Measurements from ENCODE around the gene C12orf43. TPM values are rescaled to one million over a fixed set of nuclear protein-coding genes. Genes with fewer than 3 reads are reported as not detected.

C12orf43 gene
- total RNA-seq, 1 donor from 2014 or later: 25.8 TPM

- H3K9me3 Mint-ChIP-seq: no peaks in the 10 kb centered on the region
- no peak overlapping the region for H3K27ac Mint-ChIP-seq (ENCODE audit: unreplicated experiment)
- peaks cover 10% of the 10 kb centered on the region for H3K4me1 Mint-ChIP-seq
- H3K36me3 Mint-ChIP-seq (ENCODE audit: low read depth): no peaks in the 10 kb centered on the region
- no peak for TF ChIP-seq CTCF (conservative IDR thresholded peaks at IDR 0.05)
- DNase-seq (ENCODE audit: low read depth, low spot score): no peak
- H3K27me3 Mint-ChIP-seq (ENCODE audit: low read depth): no peaks in the 10 kb centered on the region
- no peak overlapping the region for H3K4me3 Mint-ChIP-seq
Measured at GRCh38 chr12:120964298-120964697, 52.0 kb downstream of the C12orf43 start.

GRCh38 chr12:120962532-120963020, 53.7 kb downstream of the C12orf43 start:
- H3K4me3 Mint-ChIP-seq: no peak overlapping the region
- H3K27me3 Mint-ChIP-seq (ENCODE audit: low read depth): no peaks in the 10 kb centered on the region
- no peaks in the 10 kb centered on the region for H3K36me3 Mint-ChIP-seq (ENCODE audit: low read depth)
- no peaks in the 10 kb centered on the region for H3K9me3 Mint-ChIP-seq
- TF ChIP-seq CTCF (conservative IDR thresholded peaks at IDR 0.05): no peak
- H3K4me1 Mint-ChIP-seq: peaks cover 4% of the 10 kb centered on the region
- no peak overlapping the region for H3K27ac Mint-ChIP-seq (ENCODE audit: unreplicated experiment)
- no peak for DNase-seq (ENCODE audit: low read depth, low spot score)

GRCh38 chr12:120961604-120962531, 54.4 kb downstream of the C12orf43 start:
- TF ChIP-seq CTCF (conservative IDR thresholded peaks at IDR 0.05): no peak
- H3K27ac Mint-ChIP-seq (ENCODE audit: unreplicated experiment): no peak overlapping the region
- no peaks in the 10 kb centered on the region for H3K36me3 Mint-ChIP-seq (ENCODE audit: low read depth)
- no peaks in the 10 kb centered on the region for H3K27me3 Mint-ChIP-seq (ENCODE audit: low read depth)
- H3K4me3 Mint-ChIP-seq: no peak overlapping the region
- H3K4me1 Mint-ChIP-seq: peaks cover 4% of the 10 kb centered on the region
- no peak for DNase-seq (ENCODE audit: low read depth, low spot score)
- no peaks in the 10 kb centered on the region for H3K9me3 Mint-ChIP-seq

GRCh38 chr12:120960657-120961056, 55.6 kb downstream of the C12orf43 start:
- Mint-ChIP-seq H3K36me3 (ENCODE audit: low read depth) (no peaks in the 10 kb centered on the region), H3K9me3 (no peaks in the 10 kb centered on the region), H3K4me1 (peaks cover 4% of the 10 kb centered on the region), H3K4me3 (no peak overlapping the region), H3K27ac (ENCODE audit: unreplicated experiment) (no peak overlapping the region), H3K27me3 (ENCODE audit: low read depth) (peaks cover 3% of the 10 kb centered on the region)
- no peak for DNase-seq (ENCODE audit: low read depth, low spot score)
- TF ChIP-seq CTCF (conservative IDR thresholded peaks at IDR 0.05): no peak

- no peak for DNase-seq (ENCODE audit: low read depth, low spot score)
- no peaks in the 10 kb centered on the region for H3K9me3 Mint-ChIP-seq
- no peaks in the 10 kb centered on the region for H3K36me3 Mint-ChIP-seq (ENCODE audit: low read depth)
- no peak overlapping the region for H3K4me3 Mint-ChIP-seq
- H3K27ac Mint-ChIP-seq (ENCODE audit: unreplicated experiment): no peak overlapping the region
- peaks cover 3% of the 10 kb centered on the region for H3K27me3 Mint-ChIP-seq (ENCODE audit: low read depth)
- no peak for TF ChIP-seq CTCF (conservative IDR thresholded peaks at IDR 0.05)
- H3K4me1 Mint-ChIP-seq: no peaks in the 10 kb centered on the region
Measured at GRCh38 chr12:120959111-120959878, 57.0 kb downstream of the C12orf43 start.
